T-helper 17 cell (primary cell): ENCODE results near the gene TUBB1. TPM values are rescaled to one million over a fixed set of nuclear protein-coding genes. Genes with fewer than 3 reads are reported as not detected.

Experiments
- ATAC-seq: fragments of 150-1000 bp; cut with Tn5 transposase; 2 replicates; pipeline ENCODE4 v1.10.0; 2021; ENCODE audit warnings: mild to moderate bottlenecking, moderate library complexity
- DNase-seq, 3 donors: peaks; one replicate each; pipeline versions ENCODE4 v3.0.0 to v3.0.0-alpha.2; 2020 to 2021
- H3K9me3 ChIP-seq: one replicate; pipeline ENCODE4 v1.7.0; 2013; ENCODE audit warnings: low read length, mild to moderate bottlenecking; ENCODE audit not compliant: control insufficient read depth, poor library complexity, severe bottlenecking
- H3K27ac Mint-ChIP-seq: one replicate; pipeline ENCODE4 v1.8.0; 2022; ENCODE audit warnings: mild to moderate bottlenecking, moderate library complexity, mixed read lengths
- H3K27me3 Mint-ChIP-seq: one replicate; pipeline ENCODE4 v1.8.0; 2022; ENCODE audit warnings: mixed read lengths
- H3K36me3 Mint-ChIP-seq: one replicate; pipeline ENCODE4 v1.8.0; 2022; ENCODE audit warnings: low read depth, mixed read lengths
- H3K4me1 Mint-ChIP-seq: one replicate; pipeline ENCODE4 v1.8.0; 2022; ENCODE audit warnings: mild to moderate bottlenecking, mixed read lengths
- H3K4me3 Mint-ChIP-seq: one replicate; pipeline ENCODE4 v1.8.0; 2022; ENCODE audit warnings: mild to moderate bottlenecking, moderate library complexity, mixed read lengths
- total RNA-seq, 4 donors: library from RNA in 2 of 4; stranded (reverse) in 2 of 4; gene quantifications; one replicate each; pipeline ENCODE4 v1.2.3 and lab custom pipeline; 2022 to 2026

The TUBB1 gene
- total RNA-seq, 2 donors from 2014 or later, result 14.0 to 483 TPM

GRCh38 chr20:59055302-59055701 lies 36.1 kb downstream of the TUBB1 start:
- DNase-seq, result no peak
- H3K36me3 Mint-ChIP-seq, result peaks cover 2% of the 10 kb centered on the region

GRCh38 chr20:59062081-59062480 lies 42.9 kb downstream of the TUBB1 start:
- DNase-seq (no peak), ATAC-seq (no peak)
- H3K27ac Mint-ChIP-seq, result no peak overlapping the region
- H3K27me3 Mint-ChIP-seq, result peaks cover 23% of the 10 kb centered on the region
- H3K4me3 Mint-ChIP-seq, result no peak overlapping the region
- no peaks in the 10 kb centered on the region for H3K4me1 Mint-ChIP-seq
- no peaks in the 10 kb centered on the region for H3K36me3 Mint-ChIP-seq
- H3K9me3 ChIP-seq, result no peaks in the 10 kb centered on the region

More at GRCh38 chr20:59055302-59055701, 36.1 kb downstream of the TUBB1 start:
- no peak overlapping the region for H3K27ac Mint-ChIP-seq
- peaks cover 38% of the 10 kb centered on the region for H3K27me3 Mint-ChIP-seq
- H3K9me3 ChIP-seq, result no peaks in the 10 kb centered on the region
- H3K4me1 Mint-ChIP-seq, result no peaks in the 10 kb centered on the region
- no peak overlapping the region for H3K4me3 Mint-ChIP-seq
- ATAC-seq, result peak; percentile 50

- Mint-ChIP-seq H3K27me3 (peaks cover 23% of the 10 kb centered on the region), H3K4me1 (no peaks in the 10 kb centered on the region), H3K27ac (no peak overlapping the region), H3K4me3 (no peak overlapping the region), H3K36me3 (no peaks in the 10 kb centered on the region)
- DNase-seq (no peak), ATAC-seq (no peak)
- H3K9me3 ChIP-seq, result no peaks in the 10 kb centered on the region
Observed at GRCh38 chr20:59063358-59064213, 44.4 kb downstream of the TUBB1 start.

- Mint-ChIP-seq H3K27ac (no peak overlapping the region), H3K4me3 (no peak overlapping the region), H3K27me3 (peaks cover 24% of the 10 kb centered on the region), H3K4me1 (no peaks in the 10 kb centered on the region), H3K36me3 (no peaks in the 10 kb centered on the region)
- ATAC-seq (no peak), DNase-seq (no peak)
- H3K9me3 ChIP-seq, result no peaks in the 10 kb centered on the region
Observed at GRCh38 chr20:59064214-59064722, 45.0 kb downstream of the TUBB1 start.

- no peaks in the 10 kb centered on the region for H3K9me3 ChIP-seq
- Mint-ChIP-seq H3K4me1 (peaks cover 3% of the 10 kb centered on the region), H3K27ac (no peak overlapping the region), H3K27me3 (peaks cover 46% of the 10 kb centered on the region), H3K4me3 (no peak overlapping the region), H3K36me3 (peaks cover 4% of the 10 kb centered on the region)
- DNase-seq (no peak), ATAC-seq (no peak)
Observed at GRCh38 chr20:59068534-59068933, 49.3 kb downstream of the TUBB1 start.

GRCh38 chr20:59069026-59069425 lies 49.8 kb downstream of the TUBB1 start:
- H3K27ac Mint-ChIP-seq, result no peak overlapping the region
- DNase-seq (no peak), ATAC-seq (no peak)
- H3K4me3 Mint-ChIP-seq, result no peak overlapping the region
- peaks cover 46% of the 10 kb centered on the region for H3K27me3 Mint-ChIP-seq
- peaks cover 4% of the 10 kb centered on the region for H3K36me3 Mint-ChIP-seq
- no peaks in the 10 kb centered on the region for H3K9me3 ChIP-seq
- peaks cover 3% of the 10 kb centered on the region for H3K4me1 Mint-ChIP-seq

GRCh38 chr20:59071216-59071615 lies 52.0 kb downstream of the TUBB1 start:
- peaks cover 4% of the 10 kb centered on the region for H3K36me3 Mint-ChIP-seq
- no peak for DNase-seq
- peaks cover 3% of the 10 kb centered on the region for H3K4me1 Mint-ChIP-seq
- H3K9me3 ChIP-seq, result no peaks in the 10 kb centered on the region
- no peak overlapping the region for H3K4me3 Mint-ChIP-seq
- peaks cover 67% of the 10 kb centered on the region for H3K27me3 Mint-ChIP-seq
- ATAC-seq, result no peak
- H3K27ac Mint-ChIP-seq, result no peak overlapping the region

GRCh38 chr20:59073582-59073981 lies 54.4 kb downstream of the TUBB1 start:
- peaks cover 9% of the 10 kb centered on the region for H3K36me3 Mint-ChIP-seq
- H3K4me3 Mint-ChIP-seq, result no peak overlapping the region
- H3K4me1 Mint-ChIP-seq, result peaks cover 5% of the 10 kb centered on the region
- ATAC-seq (no peak), DNase-seq (no peak)
- H3K9me3 ChIP-seq, result no peaks in the 10 kb centered on the region
- no peak overlapping the region for H3K27ac Mint-ChIP-seq
- peaks cover 86% of the 10 kb centered on the region for H3K27me3 Mint-ChIP-seq

- no peak overlapping the region for H3K4me3 Mint-ChIP-seq
- H3K9me3 ChIP-seq, result no peaks in the 10 kb centered on the region
- peaks cover 9% of the 10 kb centered on the region for H3K36me3 Mint-ChIP-seq
- H3K27ac Mint-ChIP-seq, result no peak overlapping the region
- H3K27me3 Mint-ChIP-seq, result peaks cover 86% of the 10 kb centered on the region
- DNase-seq, result no peak
- ATAC-seq, result no peak
- H3K4me1 Mint-ChIP-seq, result peaks cover 5% of the 10 kb centered on the region
Observed at GRCh38 chr20:59074456-59074855, 55.2 kb downstream of the TUBB1 start.

- DNase-seq (no peak), ATAC-seq (no peak)
- Mint-ChIP-seq H3K27ac (no peak overlapping the region), H3K4me3 (no peak overlapping the region), H3K27me3 (peaks cover 84% of the 10 kb centered on the region), H3K4me1 (peaks cover 5% of the 10 kb centered on the region), H3K36me3 (peaks cover 7% of the 10 kb centered on the region)
- H3K9me3 ChIP-seq, result no peaks in the 10 kb centered on the region
Observed at GRCh38 chr20:59075934-59076508, 56.8 kb downstream of the TUBB1 start.

Other genes starting within 250 kb of the TUBB1 start
- gene GNAS-AS1, start 168.5 kb upstream of the TUBB1 start, total RNA-seq, result under 1 TPM in 1 of 2 donors, not detected in 1; 0.72 TPM
- 1,000 to 10,000 TPM in 1 of 2 donors, 100 to 1,000 TPM in 1; 755 to 1,096 TPM for gene GNAS, start 166.7 kb upstream of the TUBB1 start, total RNA-seq
- 10 to 100 TPM; 71.0 to 82.3 TPM for gene NELFCD, start 38.2 kb upstream of the TUBB1 start, total RNA-seq
- 10 to 100 TPM; 27.4 to 30.1 TPM for gene CTSZ, start 12.2 kb upstream of the TUBB1 start, total RNA-seq
- 10 to 100 TPM; 57.8 to 84.0 TPM for gene ATP5F1E, start 12.9 kb downstream of the TUBB1 start, total RNA-seq
- 10 to 100 TPM; 53.8 to 72.6 TPM for gene PRELID3B, start 23.4 kb downstream of the TUBB1 start, total RNA-seq
- gene ZNF831, start 144.4 kb downstream of the TUBB1 start, total RNA-seq, result 10 to 100 TPM; 37.8 to 42.0 TPM